PFSK-1 (cell line): Measurements from ENCODE around the gene YPEL5.

Experiments used
- FOXP2 ChIP-seq: optimal IDR thresholded peaks from 2 replicates; pipeline ENCODE3; 2011; ENCODE audit warnings: borderline replicate concordance, control low read depth, inconsistent platforms; ENCODE audit not compliant: insufficient read depth; ENCODE audit errors: extremely low read length, extremely low read depth
- POLR2AphosphoS5 ChIP-seq: IDR thresholded peaks from 2 replicates; pipeline ENCODE4 v1.6.1; 2012; ENCODE audit warnings: low read depth, mild to moderate bottlenecking, control low read depth, low read length, moderate library complexity
- SIN3A ChIP-seq: IDR thresholded peaks from 2 replicates; pipeline ENCODE4 v1.6.1; 2012; ENCODE audit warnings: mild to moderate bottlenecking, low read length, moderate library complexity, borderline replicate concordance; ENCODE audit not compliant: insufficient read depth
- TAF1 ChIP-seq: IDR thresholded peaks from 2 replicates; pipeline ENCODE4 v1.6.1; 2012; ENCODE audit warnings: low read length, control low read depth, borderline replicate concordance; ENCODE audit not compliant: insufficient read depth
- TF ChIP-seq, protein P1 (sequence below), 2 experiments: IDR thresholded peaks; 2 replicates each; pipeline versions ENCODE4 v1.6.1 to v1.8.0; 2011 to 2012; ENCODE audit warnings: low read depth in 2 of 2, low read length in 2 of 2, control low read depth in 1 of 2, inconsistent platforms in 1 of 2, mild to moderate bottlenecking in 1 of 2, moderate library complexity in 1 of 2; ENCODE audit not compliant: insufficient read depth in 1 of 2

The YPEL5 gene

DNA sequence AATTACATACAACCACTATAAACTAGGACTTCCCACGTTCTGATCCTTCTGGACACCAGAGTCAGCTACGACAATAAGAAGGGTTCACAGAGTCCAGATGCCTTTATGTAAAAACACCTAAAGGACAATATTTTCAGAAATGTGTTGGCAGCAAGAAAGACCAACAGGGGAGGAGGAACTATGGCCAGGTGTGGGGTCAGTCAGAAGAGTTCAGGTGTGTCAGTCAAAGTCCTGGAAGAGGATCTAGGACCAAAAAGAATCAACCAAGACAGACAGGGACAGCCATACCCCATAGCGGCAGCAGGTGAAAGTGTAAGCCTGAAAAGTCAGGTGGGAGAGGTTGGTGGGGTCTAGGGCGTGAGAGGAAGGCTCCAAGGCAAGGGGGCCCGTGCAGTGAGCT, 38.0 kb upstream of the YPEL5 start:
- TF ChIP-seq SIN3A (no peak), POLR2AphosphoS5 (no peak)

DNA sequence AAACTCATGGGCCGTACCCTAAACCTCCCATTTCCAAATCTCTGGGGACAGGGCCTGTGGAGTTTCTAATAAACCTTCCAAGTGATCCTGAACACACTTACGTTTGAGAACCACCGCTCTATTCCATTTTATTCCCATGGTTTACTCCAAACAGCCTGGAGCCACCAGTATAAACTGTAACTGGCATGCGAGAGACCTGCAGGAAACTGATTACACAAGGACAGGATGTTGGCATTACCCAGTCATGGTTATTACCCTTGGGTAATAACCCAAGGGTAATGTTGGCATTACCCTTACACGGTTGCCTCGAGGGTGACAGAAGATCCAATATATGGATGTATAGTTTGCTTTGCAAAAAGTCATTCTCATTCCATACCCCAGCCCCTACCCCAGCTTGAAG, 37.0 kb upstream of the YPEL5 start:
- TF ChIP-seq, protein P1, sequence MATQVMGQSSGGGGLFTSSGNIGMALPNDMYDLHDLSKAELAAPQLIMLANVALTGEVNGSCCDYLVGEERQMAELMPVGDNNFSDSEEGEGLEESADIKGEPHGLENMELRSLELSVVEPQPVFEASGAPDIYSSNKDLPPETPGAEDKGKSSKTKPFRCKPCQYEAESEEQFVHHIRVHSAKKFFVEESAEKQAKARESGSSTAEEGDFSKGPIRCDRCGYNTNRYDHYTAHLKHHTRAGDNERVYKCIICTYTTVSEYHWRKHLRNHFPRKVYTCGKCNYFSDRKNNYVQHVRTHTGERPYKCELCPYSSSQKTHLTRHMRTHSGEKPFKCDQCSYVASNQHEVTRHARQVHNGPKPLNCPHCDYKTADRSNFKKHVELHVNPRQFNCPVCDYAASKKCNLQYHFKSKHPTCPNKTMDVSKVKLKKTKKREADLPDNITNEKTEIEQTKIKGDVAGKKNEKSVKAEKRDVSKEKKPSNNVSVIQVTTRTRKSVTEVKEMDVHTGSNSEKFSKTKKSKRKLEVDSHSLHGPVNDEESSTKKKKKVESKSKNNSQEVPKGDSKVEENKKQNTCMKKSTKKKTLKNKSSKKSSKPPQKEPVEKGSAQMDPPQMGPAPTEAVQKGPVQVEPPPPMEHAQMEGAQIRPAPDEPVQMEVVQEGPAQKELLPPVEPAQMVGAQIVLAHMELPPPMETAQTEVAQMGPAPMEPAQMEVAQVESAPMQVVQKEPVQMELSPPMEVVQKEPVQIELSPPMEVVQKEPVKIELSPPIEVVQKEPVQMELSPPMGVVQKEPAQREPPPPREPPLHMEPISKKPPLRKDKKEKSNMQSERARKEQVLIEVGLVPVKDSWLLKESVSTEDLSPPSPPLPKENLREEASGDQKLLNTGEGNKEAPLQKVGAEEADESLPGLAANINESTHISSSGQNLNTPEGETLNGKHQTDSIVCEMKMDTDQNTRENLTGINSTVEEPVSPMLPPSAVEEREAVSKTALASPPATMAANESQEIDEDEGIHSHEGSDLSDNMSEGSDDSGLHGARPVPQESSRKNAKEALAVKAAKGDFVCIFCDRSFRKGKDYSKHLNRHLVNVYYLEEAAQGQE (IDR thresholded peaks at IDR 0.05; ENCODE audit: insufficient read depth in 1 of 2, low read depth in 2 of 2, low read length in 2 of 2), result no peak
- TF ChIP-seq FOXP2 (no peak), POLR2AphosphoS5 (no peak), TAF1 (no peak), SIN3A (no peak)

DNA sequence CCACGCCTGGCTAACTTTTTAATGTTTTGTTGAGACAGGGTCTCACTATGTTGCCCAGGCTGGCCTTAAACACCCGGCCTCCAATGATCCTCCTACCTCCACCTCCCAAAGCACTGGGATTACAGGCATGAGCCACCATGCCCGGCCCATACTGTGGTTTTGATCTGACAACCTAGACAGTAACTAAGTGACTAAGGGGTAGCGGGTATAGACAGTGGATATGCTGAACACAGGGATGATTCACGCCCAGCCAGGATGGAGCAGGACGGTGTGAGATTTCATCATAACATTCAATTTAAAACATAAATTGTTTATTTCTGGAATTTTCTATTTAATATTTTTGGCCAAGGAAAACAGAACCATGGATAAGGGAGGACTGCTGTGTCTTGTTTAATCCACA, 36.0 kb upstream of the YPEL5 start:
- TF ChIP-seq FOXP2 (no peak), TAF1 (no peak), SIN3A (no peak), POLR2AphosphoS5 (no peak)
- TF ChIP-seq, protein P1 (IDR thresholded peaks at IDR 0.05; ENCODE audit: insufficient read depth in 1 of 2, low read depth in 2 of 2, low read length in 2 of 2), result no peak

DNA sequence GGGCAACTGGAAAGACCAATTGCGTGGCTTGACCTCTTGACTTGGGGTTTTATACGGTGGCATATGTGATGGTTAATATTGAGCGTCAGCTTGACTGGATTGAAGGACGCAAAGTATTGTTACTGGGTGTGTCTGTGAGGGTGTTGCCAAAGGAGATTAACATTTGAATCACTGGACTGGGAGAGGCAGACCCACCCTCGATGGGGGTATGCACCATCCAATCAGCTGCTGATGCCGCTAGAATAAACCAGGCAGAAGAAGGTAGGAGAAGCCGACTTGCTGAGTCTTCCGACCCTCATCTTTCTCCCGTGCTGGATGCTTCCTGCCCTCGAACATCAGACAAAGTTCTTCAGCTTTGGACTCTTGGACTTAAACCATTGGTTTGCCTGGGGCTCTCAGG, 34.2 kb upstream of the YPEL5 start:
- TF ChIP-seq TAF1 (no peak), POLR2AphosphoS5 (no peak), FOXP2 (no peak), SIN3A (no peak)
- TF ChIP-seq, protein P1 (IDR thresholded peaks at IDR 0.05; ENCODE audit: insufficient read depth in 1 of 2, low read depth in 2 of 2, low read length in 2 of 2), result no peak

DNA sequence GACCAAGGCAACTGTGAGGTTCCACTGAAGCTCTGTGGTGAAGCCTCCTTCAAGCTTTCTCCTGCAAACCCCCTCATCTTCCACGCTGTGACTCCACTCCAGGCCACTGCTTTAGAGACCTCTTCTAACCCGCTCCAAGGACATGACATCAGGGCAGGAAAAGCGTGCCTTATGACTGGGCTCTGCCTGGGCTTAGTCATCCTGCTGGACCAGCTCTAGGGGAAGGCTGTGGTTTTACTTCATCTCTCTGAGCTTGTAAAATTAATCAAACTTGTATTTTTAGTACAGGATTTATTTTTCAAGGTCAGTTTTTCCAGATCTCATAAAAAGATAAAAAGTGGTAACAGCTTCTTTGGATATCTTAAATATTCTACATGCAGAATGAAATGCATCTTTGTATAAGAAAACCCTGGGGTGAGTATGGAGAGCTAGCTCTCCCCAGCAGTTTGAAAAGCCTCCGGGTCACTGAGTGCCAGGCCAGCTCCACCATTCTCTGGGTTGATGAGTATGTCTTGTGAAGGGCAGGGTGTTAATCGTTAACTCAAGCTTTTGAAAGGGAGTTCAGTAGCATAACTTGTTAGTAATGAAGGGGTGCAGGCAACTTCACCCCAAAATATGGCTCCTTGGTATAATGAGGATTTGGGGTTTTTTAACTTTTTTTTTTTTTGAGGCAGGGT, 33.1 kb upstream of the YPEL5 start:
- no peak for TF ChIP-seq SIN3A
- TF ChIP-seq, protein P1 (IDR thresholded peaks at IDR 0.05; ENCODE audit: insufficient read depth in 1 of 2, low read depth in 2 of 2, low read length in 2 of 2), result no peak
- TF ChIP-seq FOXP2, result no peak
- TF ChIP-seq TAF1, result no peak
- no peak for TF ChIP-seq POLR2AphosphoS5
